NCI-H69 (cell line): Measurements from ENCODE around the gene HRH2.
"Not testable (repeated sequence)": the region's sequence is repeated elsewhere in the genome, so short reads cannot be mapped to it uniquely, and the experiment has no call there.

ENCODE experiments used
- DNase-seq: peaks from one replicate; lab custom pipeline; 2025; lab: John Stamatoyannopoulos, UW

Gene HRH2

DNA sequence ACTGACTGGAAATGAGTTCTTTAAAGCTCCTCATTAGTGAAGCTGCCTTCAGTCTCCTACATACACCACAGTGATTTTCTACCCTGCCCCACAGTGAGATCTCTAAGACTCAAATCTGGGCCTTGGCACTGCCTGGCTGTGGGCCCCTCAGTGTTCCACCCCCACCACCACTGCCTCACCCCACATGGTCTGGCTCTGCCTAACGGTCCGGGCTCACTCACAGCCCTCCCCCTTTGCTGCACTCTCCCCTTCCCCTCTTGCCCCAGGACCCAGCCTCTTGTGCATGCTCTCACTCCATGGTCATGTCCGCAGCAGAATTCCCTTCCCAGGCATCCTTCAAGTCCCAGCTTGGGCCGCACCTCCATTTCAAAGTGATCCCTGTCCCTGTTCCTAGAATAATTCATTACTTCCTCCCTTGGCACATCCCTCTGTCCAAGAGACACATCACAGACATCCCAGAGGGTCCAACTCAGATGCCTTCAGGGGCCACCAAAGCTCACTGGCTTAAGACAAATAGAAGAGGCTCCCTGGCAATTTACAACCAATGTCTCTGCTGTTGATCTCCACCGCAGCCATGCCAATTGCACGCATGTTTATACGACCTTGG, 56.7 kb downstream of the HRH2 start:
- DNase-seq = no peak

- DNase-seq = no peak
Observed at GRCh38 chr5:175715627-175716522, 58.0 kb downstream of the HRH2 start.

DNA sequence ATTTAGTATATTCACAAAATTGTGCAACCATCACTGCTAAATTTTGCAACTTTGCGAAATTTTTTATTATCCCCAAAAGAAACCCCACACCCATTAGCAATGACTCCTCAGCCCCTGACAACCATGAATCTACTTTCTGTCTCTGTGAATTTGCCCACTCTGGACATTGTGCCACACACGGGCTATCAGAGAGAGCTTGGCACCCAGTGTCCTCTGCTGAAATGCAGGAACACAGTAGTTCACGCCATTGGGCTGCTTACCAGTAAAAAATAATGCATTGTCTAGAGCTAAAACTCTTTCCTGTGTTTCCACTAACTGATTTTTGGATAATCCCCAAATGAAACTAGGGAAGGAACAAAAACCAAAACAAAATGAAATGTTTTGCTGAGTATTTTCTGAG, 60.0 kb downstream of the HRH2 start:
- no peak for DNase-seq

- peak; percentile 55 for DNase-seq
Observed at GRCh38 chr5:175718401-175719108, 60.7 kb downstream of the HRH2 start.

DNA sequence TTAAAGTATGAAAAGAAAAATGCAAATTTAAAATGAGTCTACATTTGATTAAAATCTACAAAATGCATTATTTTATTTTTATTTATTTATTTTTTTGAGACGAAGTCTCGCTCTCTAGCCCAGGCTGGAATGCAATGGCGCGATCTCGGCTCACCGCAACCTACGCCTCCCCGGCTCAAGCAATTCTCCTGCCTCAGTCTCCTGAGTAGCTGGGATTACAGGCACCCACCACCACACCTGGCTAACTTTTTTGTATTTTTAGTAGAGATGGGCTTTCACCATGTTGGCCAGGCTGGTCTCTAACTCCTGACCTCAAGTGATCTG, 61.2 kb downstream of the HRH2 start:
- DNase-seq = not testable (repeated sequence)

- no peak for DNase-seq
Observed at GRCh38 chr5:175724314-175725275, 66.7 kb downstream of the HRH2 start.

DNA sequence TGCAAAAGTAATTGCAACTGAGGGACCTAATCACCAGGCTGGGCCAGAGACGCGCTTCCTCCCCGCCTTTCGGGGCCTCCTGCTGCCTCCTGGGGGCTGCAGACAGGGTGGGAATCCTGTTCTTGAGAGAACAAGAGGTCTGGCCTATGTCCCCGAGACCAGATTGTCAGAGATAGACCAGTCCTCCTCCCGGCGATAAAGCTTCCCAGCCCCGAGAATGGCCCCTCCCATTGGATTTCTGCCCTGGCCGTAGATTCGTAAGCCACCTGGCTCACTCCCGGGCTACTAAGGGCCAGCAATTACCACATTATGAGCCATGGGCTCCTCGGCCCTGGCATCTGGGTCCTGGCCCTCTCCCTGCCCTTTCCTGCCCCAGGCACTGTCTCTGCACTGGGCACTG, 70.4 kb downstream of the HRH2 start:
- DNase-seq = peak; percentile 94

DNA sequence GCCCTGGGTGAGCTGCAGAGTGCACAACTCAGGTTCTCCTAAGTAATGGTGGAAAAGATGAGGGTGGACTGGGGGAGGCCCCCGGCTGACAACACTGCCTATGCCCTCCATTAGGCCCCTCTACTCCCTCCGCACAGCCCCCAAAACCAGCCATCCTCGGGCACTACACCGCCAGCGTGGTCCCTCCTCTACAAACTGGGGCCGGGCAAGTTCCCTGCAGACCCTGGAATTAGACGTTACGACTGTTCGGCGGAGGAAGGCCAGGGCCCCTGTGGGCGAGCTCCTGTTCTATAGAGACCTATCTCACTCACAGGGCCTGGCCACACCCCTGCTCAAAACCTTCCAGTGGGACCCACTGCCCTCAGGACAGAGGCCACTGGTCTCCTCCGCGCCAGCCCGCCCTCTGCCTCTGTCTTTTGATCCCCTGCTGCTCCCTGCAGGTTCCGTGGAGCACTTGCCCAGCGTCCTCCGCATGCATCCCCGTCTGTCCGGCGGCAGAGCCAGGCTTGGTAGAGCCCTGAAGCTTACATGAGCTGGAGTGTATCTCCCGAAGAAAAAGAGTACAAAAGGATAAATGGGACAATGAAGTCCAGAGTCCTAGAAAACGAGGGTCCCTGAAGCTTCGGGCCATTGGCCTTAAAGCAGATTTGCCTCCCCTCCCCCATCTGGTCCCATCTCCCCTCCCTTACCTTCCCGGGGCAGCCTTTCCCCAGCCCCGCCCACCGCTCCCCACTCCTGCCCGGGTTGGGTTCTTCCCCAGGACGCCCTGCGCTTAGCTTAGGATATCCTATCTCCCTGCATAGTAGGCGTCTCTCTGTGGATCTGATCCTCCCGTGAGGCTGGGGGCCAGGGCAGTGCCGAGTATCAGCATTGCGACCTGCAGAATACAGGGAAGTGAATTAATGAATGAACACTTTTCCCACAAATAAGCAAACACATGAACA, 71.3 kb downstream of the HRH2 start:
- DNase-seq = peak; percentile 75

- DNase-seq = peak; percentile 96
Observed at GRCh38 chr5:175729829-175730277, 72.0 kb downstream of the HRH2 start.

DNA sequence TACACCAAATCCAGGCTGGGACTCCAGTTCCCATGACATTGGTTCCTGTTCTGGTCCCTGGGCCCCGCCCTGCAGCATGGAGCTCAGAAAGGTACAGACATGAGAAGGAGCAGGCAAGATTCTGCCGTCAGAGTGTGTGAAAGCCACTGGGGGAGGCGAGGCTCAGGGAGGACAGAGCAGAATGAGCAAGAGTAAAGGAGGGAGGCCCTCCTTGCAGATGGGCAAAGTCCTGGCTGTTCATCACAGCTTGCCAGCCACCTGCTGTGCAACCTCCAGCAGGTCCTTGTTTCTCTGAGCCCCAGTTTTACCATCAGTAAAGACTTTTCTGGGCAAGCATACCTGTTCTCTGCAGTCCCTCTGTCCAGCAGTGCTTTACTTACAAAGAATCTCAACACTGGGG, 73.3 kb downstream of the HRH2 start:
- peak; percentile 53 for DNase-seq

DNA sequence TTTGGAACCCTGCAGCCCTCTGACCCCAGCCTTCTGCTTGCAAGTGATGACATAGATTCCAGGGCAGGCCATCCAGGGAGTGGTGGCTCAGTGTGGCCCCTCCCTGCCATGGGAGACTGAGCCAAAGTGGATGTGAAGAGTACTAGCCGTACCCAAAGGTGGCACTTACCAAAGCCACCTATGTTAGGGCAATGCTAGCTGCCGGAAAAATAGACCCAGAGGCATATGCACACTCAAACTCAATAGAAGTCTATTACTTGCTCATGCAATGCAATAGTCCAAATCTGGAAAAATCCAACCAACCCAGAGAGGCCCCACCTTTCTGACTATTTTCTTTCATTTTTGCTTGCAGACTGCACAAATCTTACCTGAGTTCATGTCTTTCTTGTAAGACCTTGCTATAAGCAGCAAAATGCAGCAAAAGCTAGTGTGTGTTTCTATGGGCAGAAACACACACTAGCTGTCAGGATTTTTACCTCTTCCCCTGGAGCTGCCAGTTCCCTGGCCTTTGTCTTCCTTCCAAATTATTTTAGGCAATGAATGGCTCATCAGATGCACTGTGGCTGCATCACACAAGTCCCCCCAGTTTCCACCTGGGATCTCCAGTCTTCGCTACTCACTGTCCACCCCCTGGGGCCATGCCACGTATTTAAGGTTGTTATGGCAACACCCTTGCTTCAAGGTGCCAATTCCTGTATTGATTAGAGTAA, 74.0 kb downstream of the HRH2 start:
- no peak for DNase-seq

DNA sequence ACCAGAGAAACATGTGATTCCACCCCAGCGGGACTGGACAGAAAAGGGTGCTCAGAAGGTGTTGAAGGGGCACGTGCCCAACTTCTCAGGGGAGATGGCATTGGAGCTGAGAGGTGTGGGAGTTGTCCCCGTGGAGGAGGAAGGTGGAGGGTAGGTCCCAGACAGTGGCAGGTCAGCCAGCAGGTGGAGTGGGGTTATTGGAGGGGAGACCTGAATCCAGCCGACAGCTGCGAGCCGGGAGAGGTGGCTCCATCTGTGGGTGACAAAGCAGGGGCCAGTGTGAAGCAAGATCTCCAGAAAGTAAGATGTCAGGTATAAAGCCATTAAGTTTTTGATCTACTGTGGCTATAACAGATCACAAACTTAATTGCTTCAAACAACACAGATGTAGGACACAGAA, 75.1 kb downstream of the HRH2 start:
- no peak for DNase-seq

GRCh38 chr5:175734016-175734415, 76.1 kb downstream of the HRH2 start:
- DNase-seq = no peak

DNA sequence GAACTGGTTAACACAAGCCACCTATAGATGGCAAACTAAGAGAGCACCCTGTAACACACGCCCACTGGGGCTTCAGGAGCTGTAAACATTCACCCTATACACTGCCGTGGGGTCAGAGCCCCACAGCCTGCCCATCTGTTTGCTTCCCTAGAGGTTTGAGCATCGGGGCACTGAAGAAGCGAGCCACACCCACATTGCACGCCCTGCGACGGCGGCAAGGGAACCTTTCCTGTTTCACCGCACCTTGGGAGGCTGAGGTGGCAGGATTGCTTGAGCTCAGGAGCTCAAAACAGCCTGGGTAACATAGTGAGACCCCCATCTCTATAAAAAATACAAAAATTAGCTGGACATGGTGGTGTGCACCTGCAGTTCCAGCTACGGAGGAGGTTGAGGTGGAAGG, 76.6 kb downstream of the HRH2 start:
- DNase-seq = peak; percentile 63

DNA sequence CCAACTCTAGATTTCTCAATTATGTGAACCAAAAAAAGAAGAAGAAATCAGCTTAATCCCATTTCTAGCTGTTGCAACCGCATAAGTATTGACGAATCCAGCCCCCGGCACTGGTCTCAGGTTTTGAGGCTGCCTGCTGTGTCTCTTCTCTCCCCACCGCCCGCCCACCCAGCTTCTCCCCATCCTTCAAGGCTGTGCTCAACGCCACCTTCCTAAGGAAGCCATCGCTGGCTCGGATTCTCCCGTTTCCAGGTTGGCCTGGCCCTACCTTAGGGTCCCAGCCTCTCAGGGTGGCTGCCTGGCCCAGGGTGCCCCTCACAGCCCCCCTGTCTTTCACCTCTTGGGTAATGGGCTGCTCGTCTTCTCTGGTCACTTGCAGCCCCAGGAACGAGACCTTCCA, 77.8 kb downstream of the HRH2 start:
- no peak for DNase-seq

GRCh38 chr5:175736652-175737051, 78.8 kb downstream of the HRH2 start:
- DNase-seq = no peak

GRCh38 chr5:175737481-175737880, 79.6 kb downstream of the HRH2 start:
- no peak for DNase-seq

DNA sequence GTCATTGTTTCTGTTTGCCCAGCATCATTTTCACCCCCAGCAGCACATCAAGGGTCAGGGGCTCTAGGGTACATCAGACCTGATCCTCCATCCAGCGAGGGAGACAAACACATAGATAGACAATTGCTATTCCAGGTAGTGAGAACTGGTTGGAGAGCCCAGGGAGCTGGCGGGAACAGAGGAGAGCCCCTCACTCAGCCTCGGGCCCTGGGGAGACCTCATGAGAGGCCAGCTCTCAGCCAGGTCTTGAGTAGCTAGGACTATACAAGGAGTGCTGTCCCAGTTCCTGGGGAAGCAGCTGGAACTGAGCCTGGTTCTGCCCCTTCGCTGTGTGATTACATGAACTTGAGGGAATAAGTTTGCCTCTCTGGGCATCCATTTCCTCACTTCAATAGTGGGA, 80.3 kb downstream of the HRH2 start:
- no peak for DNase-seq

- DNase-seq = no peak
Observed at GRCh38 chr5:175738602-175739133, 80.8 kb downstream of the HRH2 start.

DNA sequence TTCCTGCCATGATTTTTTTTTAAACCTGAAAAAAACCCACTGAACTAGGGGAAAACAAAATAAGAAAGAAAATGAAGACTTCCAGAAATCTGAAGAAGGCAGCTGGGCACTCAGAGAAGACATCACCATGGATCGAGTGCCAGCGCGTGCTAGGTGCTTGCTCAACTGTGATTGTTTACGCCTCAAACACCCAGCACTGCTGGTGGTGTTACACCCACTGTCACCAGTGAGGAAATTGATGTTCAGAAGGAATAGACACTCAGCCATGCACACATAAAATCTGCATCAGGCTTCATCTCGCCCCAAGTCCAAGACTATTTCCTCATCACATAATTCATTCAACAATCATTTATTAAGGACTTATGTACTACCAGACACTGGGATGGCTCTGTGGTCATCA, 82.1 kb downstream of the HRH2 start:
- DNase-seq = no peak
